H4 (cell line): Measurements from ENCODE around the gene DYNC1I1. TPM values are rescaled to one million over a fixed set of nuclear protein-coding genes. Genes with fewer than 3 reads are reported as not detected.

Experiments used
- DNase-seq: peaks from one replicate; pipeline ENCODE4 v3.0.0-alpha.2; 2015; ENCODE audit warnings: low spot score
- total RNA-seq: library from RNA; depleted of rRNA; stranded (reverse); fragments of >200 nt; shearing (Covaris generic); gene quantifications from 2 replicates; pipeline ENCODE4 v1.2.3, GENCODE V29; 2014

DYNC1I1 gene
- total RNA-seq, 1 experiment from 2014 or later, result 6.5 TPM

DNA sequence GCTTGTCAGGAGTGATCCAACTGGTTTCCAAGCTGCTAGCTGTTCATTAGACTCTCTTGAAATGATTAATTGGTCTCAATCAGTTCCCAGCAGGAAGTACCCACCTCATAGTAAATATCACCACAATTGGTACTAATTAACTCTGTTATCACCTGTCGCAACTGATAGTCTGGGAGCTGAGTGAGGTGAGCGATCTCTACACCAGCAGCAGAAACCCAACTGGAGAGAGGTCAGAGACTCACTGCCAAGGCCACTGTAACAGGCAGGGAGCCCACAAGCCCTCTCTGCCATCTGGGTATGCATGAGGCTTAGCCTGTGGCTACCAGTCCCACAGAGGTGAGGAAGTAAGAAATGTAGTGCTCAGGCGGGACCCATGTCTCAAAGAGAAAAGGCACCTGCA, 245.5 kb downstream of the DYNC1I1 start:
- no peak for DNase-seq

DNA sequence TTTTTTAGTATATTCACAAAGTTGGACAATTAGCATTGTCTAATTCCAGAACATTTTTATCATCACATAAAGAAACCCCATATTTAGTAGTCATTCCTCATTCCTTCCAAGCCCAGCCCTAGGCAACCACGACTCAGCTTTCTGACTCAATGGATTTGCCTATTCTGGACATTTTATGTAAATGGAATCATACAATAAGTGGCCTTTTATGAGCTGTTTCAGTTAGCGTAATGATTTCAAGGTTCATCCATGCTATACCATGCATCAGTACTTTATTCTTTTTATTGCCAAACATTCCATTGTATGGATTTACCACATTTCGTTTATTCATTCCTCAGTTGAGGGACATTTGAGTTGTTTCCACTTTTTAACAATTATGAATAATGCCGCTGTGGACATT, 249.2 kb downstream of the DYNC1I1 start:
- no peak for DNase-seq

DNA sequence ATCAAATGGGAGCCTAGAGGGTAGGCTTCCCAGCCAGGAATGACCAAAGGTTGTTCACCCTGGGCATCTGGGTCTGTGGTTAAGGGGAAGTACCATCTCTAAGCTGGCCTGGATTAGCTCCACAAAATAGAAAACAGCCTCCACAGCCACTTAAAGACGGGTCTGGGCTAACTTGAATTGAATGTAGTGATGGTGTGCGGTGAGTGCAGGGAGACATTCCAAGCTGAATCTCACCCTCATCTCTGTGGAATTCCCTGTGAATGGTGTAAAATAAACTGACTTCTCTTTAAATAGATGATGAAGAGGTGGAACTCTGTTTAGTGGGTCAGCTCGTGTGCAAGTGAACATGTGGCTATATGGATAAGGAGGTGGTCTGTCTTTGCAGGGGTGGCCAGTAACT, 251.0 kb downstream of the DYNC1I1 start:
- DNase-seq, result no peak

DNA sequence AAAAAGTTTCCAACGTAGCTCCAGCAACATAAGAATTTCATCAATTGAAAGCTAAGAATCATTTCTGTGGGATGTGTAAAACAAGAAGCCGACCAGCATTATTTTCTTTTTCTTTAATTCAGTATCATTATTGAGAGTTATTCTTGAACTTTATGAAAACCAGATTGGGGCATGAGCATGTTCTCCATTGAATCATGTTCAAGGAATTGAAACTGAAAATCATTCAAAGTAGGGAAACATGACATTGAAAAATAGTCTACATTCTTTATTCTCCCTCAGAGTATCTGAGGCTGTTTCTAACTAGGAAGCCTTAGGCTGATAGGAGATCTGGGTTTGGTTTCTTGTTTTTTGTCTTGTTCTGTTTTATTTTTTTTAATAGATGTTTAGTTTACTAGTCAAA, 253.7 kb downstream of the DYNC1I1 start:
- DNase-seq, result no peak

DNA sequence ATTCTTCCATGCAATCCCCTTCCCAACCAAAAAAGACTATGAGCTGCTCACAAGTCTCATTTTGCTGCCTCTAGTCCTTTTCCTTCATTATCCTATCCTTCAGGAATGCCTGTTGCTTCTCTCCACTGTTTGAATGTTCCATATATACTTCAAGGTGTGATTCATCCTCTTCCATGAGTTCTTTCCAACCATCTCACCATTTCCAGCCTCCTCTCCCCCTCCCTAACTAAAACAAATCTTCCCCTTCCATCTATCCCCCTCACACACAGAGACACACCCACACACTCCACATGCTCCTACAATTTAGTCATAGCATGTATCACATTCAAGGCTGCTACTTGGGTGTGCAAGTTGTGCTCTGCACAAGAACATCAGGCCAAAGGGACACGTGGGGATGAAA, 254.3 kb downstream of the DYNC1I1 start:
- DNase-seq, result no peak

DNA sequence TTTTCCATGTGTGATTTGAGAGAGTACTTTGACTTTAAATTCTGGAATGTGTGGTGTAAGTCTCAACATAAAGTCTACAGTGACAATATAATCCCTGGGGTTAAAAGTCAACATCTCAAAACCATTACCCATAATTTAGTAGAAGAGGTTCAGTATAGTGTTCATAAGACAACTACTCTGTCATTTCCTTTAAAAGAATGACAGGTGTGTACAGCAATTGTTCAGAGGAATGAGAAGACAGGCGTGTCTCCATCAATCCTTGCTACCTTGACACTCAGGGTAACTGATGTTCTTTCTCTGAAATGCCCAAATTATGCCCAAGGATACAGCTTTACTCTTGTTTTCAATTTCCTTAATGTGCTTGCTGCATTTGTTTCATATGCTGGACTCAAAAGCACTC, 256.4 kb downstream of the DYNC1I1 start:
- no peak for DNase-seq

DNA sequence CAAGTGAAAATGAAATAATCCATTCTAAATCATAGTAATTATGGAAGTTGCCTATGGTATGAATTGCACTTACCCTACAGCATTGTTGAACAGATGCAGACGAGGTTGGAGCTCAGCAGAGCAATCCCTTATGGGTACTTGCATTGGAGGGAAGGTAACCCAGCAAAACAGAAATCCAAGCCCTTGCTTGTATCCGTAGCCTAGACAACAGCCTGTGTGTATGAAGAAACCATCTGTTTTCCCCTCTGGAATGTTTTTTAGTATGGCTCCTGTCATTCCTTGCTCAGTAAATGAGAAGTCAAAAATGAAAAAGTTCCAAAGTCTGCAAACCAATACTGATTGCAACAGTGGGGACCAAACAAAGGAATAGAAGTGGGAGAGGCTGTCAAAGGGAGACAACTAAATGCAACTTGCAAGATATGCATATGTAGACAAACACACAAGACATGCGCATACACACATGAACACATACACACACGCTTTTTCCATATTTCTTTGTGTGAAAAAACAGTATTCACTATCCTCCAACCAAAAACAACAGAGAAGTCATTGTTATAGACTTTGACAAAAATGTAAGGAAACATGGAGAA, 260.8 kb downstream of the DYNC1I1 start:
- no peak for DNase-seq

DNA sequence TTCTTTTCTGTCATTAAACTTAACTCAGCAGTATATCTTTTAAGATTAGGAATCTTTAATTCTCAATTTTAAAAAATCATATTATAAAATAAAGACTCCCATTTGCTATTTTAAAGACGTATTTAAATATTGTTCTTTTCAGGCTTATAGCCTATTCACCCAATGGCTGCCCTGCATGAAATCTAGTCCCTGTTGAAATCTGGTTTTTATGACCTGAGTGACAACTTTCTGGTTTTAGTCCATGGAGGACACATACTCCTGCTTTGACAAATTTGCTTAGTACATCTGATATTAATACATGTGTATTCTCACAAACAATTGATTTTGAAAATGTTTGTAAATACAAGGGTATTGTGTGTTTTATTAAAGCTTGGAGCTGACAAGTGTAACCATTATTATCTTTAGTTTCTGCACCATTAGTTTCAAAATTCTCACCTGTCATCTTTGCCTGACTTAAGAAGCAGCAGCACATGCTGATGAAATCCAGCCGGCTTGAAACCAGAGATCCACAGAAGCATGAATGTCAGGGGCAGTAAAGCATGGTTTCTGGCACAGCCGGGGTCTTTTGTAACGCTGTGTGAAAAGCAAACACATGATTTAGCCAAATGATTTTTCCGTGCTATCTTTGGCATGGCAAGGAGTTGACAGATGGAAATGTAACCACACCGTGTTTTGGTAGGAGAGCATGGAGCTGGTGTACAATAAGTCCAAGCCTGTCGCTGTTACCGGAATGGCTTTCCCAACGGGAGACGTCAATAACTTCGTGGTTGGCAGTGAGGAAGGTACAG, 262.8 kb downstream of the DYNC1I1 start:
- no peak for DNase-seq

DNA sequence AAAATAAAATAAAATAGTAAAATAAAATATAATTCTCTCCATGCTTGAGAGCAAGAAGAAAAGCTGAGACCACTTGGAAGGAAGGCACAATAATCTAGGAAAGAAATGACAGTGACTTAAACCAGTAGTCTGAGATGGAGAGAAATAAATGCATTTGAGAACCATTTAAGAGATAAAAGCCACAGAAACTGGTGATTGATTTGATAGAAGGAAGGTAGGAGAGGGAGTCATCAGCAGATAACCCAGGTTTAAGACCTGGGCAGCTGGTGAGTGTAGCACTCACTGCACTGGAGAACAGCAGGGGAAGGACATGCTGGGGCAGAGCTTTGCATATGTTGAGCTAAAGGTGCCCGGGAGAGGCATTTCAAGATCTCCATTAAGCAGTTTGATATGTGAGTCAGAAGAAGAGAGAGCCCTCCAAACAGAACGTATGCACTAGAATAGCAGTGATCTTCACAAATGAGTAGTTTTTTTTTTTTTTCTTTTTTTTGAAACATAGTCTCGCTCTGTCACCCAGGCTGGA, 268.0 kb downstream of the DYNC1I1 start:
- DNase-seq, result no peak

DNA sequence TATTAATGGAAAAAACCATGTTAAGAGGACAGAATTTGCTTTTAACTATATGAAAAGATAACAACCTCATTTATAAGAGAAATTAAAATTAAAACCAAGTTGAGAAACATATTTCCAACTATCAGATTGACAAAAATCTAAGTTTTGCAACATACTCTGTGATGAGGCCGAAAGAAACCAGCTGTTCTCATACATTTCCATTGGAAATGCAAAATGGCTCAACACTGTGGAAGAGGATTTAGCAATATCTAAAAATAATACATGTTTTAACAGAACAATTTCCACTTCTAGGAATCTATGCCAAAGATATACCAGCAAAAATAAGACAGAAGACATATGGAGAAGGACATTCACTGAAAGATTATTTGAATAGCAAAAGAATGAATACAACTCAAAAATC, 268.8 kb downstream of the DYNC1I1 start:
- DNase-seq, result no peak

DNA sequence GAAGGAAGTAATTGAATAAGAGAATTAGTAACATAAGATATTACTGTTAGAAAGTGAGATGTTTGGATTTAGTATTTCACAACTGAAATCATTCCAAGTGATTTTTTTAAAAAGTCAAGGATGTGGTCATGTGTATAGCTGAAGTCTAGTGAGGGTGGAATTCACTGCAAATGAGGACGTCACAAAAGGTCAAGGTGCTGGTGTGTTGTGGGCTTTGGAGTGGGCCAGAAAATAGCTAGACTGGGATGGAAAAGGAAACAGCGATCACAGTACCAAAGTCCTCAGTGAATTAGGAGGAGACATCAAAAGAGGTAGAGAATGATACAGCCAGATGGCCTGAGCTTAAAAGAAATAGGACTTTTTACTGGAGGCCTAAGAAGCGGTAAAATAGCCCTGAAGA, 272.8 kb downstream of the DYNC1I1 start:
- no peak for DNase-seq

DNA sequence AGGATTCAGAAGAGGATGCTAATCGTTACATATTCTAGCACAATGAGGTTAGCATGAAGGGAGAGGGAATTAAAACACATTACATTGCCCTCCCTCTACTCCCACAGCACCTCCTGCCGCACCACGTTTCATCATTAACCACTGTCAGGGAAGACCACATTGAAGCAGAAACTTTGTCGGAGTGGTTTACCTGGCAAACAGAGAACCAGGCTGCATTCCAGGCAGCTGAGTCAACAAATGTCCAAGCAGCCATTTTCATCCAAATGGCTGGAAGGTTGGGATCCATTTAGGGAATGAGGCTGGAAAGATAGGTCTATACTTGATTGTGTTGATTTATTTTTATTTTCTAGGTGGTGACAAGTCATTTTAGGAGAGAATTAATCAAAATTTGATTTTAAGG, 273.6 kb downstream of the DYNC1I1 start:
- no peak for DNase-seq

DNA sequence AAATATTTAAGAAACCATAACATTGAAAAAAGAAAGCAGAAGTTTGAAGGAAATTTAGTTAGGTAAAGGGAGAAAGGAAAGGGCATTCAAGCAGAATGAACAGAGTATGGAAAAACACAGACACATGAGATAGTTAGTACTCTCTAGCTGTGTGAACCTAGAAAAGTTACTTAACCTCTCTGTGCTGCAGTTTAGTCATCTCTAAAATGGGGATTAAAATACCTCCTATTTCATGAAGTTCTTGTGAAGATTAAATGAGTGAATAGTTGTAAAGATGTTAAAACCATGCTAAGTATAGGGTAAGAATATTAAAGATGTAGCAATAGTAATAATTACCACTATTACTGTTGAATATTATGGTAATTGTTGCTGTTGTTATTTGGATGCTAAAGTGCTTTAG, 279.9 kb downstream of the DYNC1I1 start:
- no peak for DNase-seq

DNA sequence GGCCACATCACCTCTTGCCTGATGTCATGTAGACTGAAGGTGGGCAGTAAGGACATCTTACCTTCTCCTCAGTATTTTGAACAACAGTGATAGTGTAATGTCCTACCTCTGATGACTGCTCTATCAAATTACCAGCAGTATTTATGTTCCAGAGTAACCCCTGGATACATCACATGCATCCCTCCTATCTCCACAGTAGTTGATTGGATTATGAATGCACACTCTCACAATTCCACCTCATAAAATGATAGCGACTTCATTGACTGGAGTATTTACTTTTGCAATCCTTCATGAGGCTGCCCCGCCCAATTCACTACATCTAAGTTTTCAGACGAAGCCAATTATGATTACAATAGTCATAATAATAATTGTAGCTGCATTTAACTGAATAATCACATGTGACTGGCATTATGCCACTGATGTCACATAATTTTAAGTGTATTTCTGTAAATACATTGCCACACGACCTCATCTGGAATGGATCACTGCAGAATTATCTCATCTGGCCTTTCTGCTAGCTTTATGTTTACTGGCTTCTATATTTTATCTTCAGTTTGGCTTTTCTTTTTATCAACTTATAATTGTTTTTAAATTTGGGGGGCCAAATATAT, 280.6 kb downstream of the DYNC1I1 start:
- no peak for DNase-seq

DNA sequence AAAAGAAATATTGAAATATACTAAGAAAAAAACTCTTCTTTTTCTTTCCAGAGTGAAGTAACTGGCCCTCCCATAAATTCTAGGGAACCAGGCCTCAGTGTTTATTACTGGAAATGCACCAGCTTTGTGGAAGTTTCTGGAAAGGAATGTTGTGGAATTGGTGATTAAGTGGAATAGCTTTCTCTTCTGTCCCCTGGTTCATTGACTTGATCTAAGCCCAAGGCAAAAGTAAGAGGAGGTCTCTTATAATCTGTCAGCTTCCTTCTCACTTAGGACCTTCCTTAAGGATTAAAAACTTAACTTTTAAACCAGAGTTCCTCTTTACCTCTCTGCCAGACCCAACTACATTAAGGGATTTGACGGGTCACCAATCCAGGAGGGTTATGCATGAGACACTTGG, 283.4 kb downstream of the DYNC1I1 start:
- no peak for DNase-seq

DNA sequence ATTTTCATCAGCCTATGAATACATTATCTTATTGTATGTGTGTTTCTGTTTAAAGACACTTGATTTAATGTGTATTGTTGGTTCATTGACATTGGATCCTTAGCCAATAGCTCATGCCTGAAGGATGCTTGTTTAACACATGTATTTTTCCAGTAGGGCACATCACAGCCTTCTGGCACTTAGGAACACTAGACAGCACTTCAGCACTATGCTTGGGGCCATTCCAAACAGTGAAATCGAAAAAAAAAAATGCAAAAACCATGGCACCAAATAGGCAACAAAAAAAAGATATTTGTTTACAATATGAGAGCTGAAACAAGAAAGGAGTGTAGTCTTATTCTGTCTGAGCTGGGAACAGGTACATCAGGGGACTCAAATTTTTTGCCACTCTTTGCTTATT, 286.7 kb downstream of the DYNC1I1 start:
- no peak for DNase-seq

DNA sequence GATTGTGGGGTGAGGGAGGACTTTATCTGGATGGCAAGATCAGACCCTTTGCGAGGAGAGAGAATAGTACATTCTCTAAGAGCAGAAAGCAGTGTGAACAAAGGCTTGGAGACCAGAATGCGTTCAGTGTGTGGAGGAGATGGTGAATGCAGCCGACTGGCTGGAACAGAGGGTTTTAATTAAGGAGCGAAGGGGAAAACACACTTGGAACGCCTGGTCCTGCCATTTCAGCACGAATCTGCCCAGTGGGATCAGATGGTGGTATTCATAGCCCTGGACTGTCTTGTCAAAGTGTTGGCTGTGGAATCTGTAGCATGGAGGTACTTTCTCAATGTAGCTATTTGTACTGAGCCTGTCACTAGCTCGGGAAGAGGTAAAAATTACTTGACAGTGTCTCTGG, 288.7 kb downstream of the DYNC1I1 start:
- no peak for DNase-seq

DNA sequence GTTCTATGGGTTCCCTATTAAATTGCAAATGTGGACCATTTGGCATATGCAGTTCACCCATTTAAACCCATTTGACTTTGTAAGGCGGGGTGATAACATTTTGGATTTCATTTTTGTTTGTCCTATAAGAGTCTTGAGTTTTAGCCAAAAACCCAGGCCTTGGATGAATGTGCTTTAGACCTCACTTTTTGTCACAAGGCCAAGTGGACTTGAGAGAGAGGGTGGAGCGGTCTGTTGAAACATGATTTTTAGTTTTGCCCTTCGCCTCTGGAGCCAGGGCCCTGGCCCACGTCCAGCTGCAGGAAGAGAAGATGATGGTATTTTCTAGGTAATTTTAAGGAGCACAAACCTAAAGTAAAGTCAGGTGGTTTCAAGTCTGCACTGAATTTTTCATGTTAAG, 289.5 kb downstream of the DYNC1I1 start:
- DNase-seq, result no peak

DNA sequence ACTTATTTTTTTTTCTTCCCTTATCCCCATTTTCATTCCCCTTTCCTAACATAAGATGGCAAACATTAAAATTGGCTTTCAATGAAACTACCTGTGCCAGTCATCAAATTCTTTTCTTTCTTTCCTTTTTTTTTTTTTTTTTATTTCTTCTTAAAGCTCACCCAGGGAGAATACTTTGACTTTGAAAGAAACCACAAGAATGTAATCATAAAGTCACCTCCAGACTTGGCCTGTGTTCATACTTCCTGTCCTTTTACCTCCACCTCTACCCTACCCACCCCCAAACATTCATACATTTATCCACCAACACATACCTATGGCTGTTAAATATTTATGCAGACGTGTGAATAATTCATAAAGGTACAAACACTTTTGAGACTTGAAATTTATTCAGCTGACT, 295.0 kb downstream of the DYNC1I1 start:
- DNase-seq, result peak; percentile 34

DNA sequence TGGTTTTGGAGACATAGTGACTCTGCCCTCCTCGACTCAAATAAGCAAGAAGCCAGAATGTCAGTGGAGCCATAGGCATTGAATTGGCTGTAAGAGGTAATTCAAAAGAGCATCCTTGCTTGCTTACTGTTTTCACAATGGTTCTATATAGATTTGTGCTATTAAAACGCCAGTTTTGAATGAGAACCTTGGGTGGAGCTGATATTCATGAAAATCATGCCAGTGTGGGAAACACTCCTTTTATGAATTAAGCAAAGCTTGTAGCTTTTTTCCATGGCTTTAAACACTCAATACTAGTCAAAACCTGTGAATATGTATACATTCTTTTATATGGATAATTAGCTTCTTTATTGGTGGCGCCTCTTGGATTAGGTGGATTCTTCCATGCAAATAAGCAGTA, 297.0 kb downstream of the DYNC1I1 start:
- DNase-seq, result no peak

DNA sequence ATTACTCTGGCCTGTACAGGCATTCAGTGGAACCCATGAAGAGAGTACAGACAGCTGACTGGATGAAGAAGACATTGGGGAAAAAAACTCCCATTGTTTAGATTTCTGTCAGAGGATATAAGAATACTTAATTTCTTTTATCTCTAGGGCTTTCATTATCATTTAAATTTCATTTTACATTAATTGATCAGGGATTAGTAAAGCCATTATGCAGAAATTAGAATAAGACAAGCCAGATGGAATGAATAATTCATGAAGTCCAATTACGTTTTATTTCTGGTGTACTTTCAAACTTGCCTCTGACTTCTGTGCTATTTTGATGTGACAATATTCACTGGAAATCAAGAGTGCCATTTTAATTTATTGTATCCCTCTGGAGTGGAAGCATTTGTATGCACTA, 302.5 kb downstream of the DYNC1I1 start:
- no peak for DNase-seq

DNA sequence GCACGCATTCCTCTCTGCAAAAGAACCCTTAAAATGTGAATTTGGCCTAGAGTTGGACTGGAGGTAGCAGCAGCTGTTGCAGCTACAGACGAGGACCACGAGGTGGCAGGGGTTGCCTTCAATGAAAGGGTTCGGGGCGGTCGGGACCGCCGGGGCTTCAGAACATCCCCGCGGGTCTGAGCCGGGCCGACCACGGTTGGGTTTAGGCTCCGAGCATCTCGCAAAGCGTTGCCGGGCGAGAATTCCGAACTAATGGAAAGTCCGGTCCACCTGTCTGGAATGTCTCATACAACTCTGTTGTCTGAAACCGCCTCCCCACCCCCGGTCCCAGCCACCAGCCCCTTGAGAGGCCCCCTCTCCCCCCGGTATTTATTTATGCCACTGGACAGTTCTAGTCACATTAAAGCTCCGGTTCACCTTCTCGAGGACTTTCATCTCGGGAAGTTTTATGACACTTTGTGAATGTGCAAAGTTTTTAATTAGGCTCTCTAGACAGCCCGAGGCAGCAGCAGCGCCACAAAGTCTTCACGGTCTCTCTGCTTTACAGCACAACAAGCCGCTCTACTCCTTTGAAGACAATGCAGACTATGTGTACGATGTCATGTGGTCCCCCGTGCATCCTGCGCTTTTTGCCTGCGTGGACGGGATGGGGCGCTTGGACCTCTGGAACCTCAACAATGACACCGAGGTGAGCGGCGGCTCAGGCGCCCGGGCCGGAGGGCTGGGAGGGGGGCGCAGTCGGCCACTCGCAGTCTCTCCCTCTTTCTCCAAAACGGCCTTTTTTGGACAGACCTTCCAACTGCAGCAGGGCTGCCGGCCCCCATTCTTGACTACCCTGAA, 303.4 kb downstream of the DYNC1I1 start:
- peak; percentile 74 for DNase-seq
